Caco-2 (cell line): ENCODE results near the gene COL9A3. TPM values are rescaled to one million over a fixed set of nuclear protein-coding genes. Genes with fewer than 3 reads are reported as not detected.

Source experiments
- BruUV-seq: library from RNA; stranded (reverse); fragments of 400-500 nt; replicated peaks from 2 replicates; lab custom pipeline; 2021; lab: Mats Ljungman, UMichigan
- CTCF ChIA-PET: fragments of 300-600 bp; sonication (Branson Sonifier 250); formaldehyde crosslinking; loops from one replicate; lab custom pipeline; 2022; ENCODE audit warnings: antibody characterized with exemption; lab: Charles Lee
- POLR2A ChIA-PET: fragments of 300-600 bp; sonication (Branson Sonifier 250); formaldehyde crosslinking; loops from one replicate; lab custom pipeline; 2022; ENCODE audit warnings: antibody characterized with exemption; lab: Charles Lee
- DNase-seq, 2 experiments: peaks; one replicate each; pipeline versions ENCODE4 v3.0.0 to v3.0.0-alpha.2; 2020 to 2022
- H3K27me3 ChIP-seq: replicated peaks from 2 replicates; pipeline ENCODE4 v1.6.0; 2011; ENCODE audit warnings: low read length; ENCODE audit not compliant: control insufficient read depth, insufficient read depth
- H3K36me3 ChIP-seq: 2 replicates; pipeline ENCODE4 v1.5.1; 2011; ENCODE audit warnings: low read length; ENCODE audit not compliant: control insufficient read depth, insufficient read depth
- H3K4me1 ChIP-seq: fragments of 250-450 bp; sonication (Bioruptor Pico); 2 replicates; pipeline ENCODE4 v1.5.1; 2020; ENCODE audit warnings: mild to moderate bottlenecking
- H3K4me3 ChIP-seq: 2 replicates; pipeline ENCODE4 v1.5.1; 2011; ENCODE audit warnings: low read depth, mild to moderate bottlenecking, control low read depth, low read length
- H3K9me3 ChIP-seq: fragments of 250-450 bp; sonication (Bioruptor Pico); 2 replicates; pipeline ENCODE4 v1.5.1; 2020; ENCODE audit warnings: mild to moderate bottlenecking, moderate library complexity
- H3K27ac Mint-ChIP-seq: one replicate; pipeline ENCODE4 v1.8.0; 2022; ENCODE audit warnings: mixed read lengths; ENCODE audit not compliant: unreplicated experiment
- H3K27me3 Mint-ChIP-seq: one replicate; pipeline ENCODE4 v1.8.0; 2022; ENCODE audit warnings: mixed read lengths; ENCODE audit not compliant: insufficient read depth, unreplicated experiment
- H3K36me3 Mint-ChIP-seq: one replicate; pipeline ENCODE4 v1.8.0; 2022; ENCODE audit warnings: mild to moderate bottlenecking, mixed read lengths; ENCODE audit not compliant: insufficient read depth, unreplicated experiment
- H3K4me1 Mint-ChIP-seq: one replicate; pipeline ENCODE4 v1.8.0; 2022; ENCODE audit warnings: low read depth, mixed read lengths; ENCODE audit not compliant: unreplicated experiment
- H3K4me3 Mint-ChIP-seq: one replicate; pipeline ENCODE4 v1.8.0; 2022; ENCODE audit warnings: mild to moderate bottlenecking, moderate library complexity, mixed read lengths; ENCODE audit not compliant: unreplicated experiment
- H3K9me3 Mint-ChIP-seq: one replicate; pipeline ENCODE4 v1.8.0; 2022; ENCODE audit warnings: mixed read lengths; ENCODE audit not compliant: unreplicated experiment
- intact Hi-C: fragments of 100-400 bp; cut with micrococcal nuclease; formaldehyde crosslinking; loops from one replicate; pipeline ENCODE4 v1.10.0; 2022; ENCODE audit not compliant: unreplicated experiment
- total RNA-seq: library from RNA; stranded (reverse); gene quantifications from 2 replicates; pipeline ENCODE4 v1.2.3, GENCODE V29; 2022
- TF ChIP-seq, protein P1 (sequence below), 2 experiments: fragments of 200-600 bp in 1 of 2; IDR thresholded peaks; 1 replicate in 1 of 2; 2 replicates in 1 of 2; pipeline versions ENCODE4 v1.5.1 to v1.8.0; 2011 to 2022; ENCODE audit warnings: antibody characterized with exemption in 1 of 2, control low read depth in 1 of 2, inconsistent platforms in 1 of 2, low read depth in 1 of 2, low read length in 1 of 2, mild to moderate bottlenecking in 1 of 2, moderate library complexity in 1 of 2; ENCODE audit not compliant: insufficient read depth in 1 of 2, severe bottlenecking in 1 of 2, unreplicated experiment in 1 of 2

Gene COL9A3
- total RNA-seq, 1 experiment from 2014 or later = 6.4 TPM

DNA sequence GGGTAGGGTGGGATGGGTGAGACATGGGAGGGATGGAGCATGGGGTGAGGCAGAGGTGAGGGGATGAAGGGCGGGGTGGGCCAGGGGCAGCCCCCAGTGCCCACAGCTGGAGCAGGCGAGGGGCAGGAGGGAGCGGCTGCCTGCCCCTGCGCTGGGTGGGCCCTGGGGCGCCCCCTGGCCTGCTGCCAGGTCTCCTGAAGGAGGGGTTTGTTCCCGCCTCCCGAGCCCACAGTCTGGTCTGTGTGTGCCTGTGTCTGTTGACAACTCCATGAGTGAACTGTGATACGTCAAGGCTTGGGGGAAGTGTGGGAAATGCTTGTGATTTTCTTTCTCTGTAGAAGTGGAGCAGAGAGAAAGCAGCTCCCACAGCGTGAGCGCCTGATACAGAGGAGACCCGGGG, 31.5 kb upstream of the COL9A3 start:
- CTCF ChIA-PET = interaction anchor here (0.7 kb wide), 1 partner anchor 9 kb away, joined by 4 read pairs; no protein-coding TSS in a partner anchor
- H3K36me3 ChIP-seq = no peaks in the 10 kb centered on the region
- Mint-ChIP-seq H3K27ac (no peak overlapping the region), H3K4me3 (no peak overlapping the region), H3K36me3 (no peaks in the 10 kb centered on the region), H3K27me3 (no peaks in the 10 kb centered on the region), H3K4me1 (no peaks in the 10 kb centered on the region), H3K9me3 (no peaks in the 10 kb centered on the region)
- H3K4me3 ChIP-seq = no peak overlapping the region
- TF ChIP-seq, protein P1, sequence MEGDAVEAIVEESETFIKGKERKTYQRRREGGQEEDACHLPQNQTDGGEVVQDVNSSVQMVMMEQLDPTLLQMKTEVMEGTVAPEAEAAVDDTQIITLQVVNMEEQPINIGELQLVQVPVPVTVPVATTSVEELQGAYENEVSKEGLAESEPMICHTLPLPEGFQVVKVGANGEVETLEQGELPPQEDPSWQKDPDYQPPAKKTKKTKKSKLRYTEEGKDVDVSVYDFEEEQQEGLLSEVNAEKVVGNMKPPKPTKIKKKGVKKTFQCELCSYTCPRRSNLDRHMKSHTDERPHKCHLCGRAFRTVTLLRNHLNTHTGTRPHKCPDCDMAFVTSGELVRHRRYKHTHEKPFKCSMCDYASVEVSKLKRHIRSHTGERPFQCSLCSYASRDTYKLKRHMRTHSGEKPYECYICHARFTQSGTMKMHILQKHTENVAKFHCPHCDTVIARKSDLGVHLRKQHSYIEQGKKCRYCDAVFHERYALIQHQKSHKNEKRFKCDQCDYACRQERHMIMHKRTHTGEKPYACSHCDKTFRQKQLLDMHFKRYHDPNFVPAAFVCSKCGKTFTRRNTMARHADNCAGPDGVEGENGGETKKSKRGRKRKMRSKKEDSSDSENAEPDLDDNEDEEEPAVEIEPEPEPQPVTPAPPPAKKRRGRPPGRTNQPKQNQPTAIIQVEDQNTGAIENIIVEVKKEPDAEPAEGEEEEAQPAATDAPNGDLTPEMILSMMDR (IDR thresholded peaks at IDR 0.05; ENCODE audit: insufficient read depth in 1 of 2, low read depth in 1 of 2, low read length in 1 of 2, severe bottlenecking in 1 of 2, unreplicated experiment in 1 of 2) = no peak
- BruUV-seq = no TSS peak
- H3K27me3 ChIP-seq = no peaks in the 10 kb centered on the region
- H3K9me3 ChIP-seq = no peaks in the 10 kb centered on the region
- no peaks in the 10 kb centered on the region for H3K4me1 ChIP-seq
- no peak for DNase-seq
- intact Hi-C loops = no loop called here
- POLR2A ChIA-PET = no interaction called here

DNA sequence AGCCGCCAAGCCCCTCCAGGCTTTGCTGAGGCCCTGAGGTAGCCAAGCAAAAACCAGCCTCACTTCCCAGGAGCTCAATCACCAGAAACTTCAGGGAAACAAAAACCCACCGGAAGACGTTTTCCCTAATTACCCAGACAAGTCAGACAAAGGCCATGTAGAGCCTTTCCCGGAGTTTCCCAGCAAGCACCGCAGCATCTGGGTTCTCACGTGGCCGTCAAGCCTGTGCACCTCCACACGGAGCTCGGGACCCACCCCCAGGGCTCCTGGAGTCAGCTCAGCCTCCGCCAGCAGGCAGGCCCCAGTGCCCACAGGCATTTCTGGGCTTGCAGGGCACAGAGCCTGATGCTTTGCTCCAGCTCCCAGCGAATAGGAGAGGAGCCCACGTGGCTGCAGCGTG, 30.7 kb upstream of the COL9A3 start:
- no peaks in the 10 kb centered on the region for H3K9me3 Mint-ChIP-seq
- CTCF ChIA-PET = interaction anchor here (0.7 kb wide), 1 partner anchor 8 kb away, joined by 4 read pairs; no protein-coding TSS in a partner anchor
- H3K4me3 Mint-ChIP-seq = no peak overlapping the region
- BruUV-seq = no TSS peak
- Histone ChIP-seq H3K4me3 (no peak overlapping the region), H3K4me1 (no peaks in the 10 kb centered on the region), H3K27me3 (no peaks in the 10 kb centered on the region), H3K36me3 (no peaks in the 10 kb centered on the region), H3K9me3 (no peaks in the 10 kb centered on the region)
- intact Hi-C loops = no loop called here
- POLR2A ChIA-PET = no interaction called here
- no peaks in the 10 kb centered on the region for H3K36me3 Mint-ChIP-seq
- TF ChIP-seq, protein P1 (IDR thresholded peaks at IDR 0.05; ENCODE audit: insufficient read depth in 1 of 2, low read depth in 1 of 2, low read length in 1 of 2, severe bottlenecking in 1 of 2, unreplicated experiment in 1 of 2) = no peak
- no peak for DNase-seq
- H3K27ac Mint-ChIP-seq = no peak overlapping the region
- no peaks in the 10 kb centered on the region for H3K4me1 Mint-ChIP-seq
- no peaks in the 10 kb centered on the region for H3K27me3 Mint-ChIP-seq

DNA sequence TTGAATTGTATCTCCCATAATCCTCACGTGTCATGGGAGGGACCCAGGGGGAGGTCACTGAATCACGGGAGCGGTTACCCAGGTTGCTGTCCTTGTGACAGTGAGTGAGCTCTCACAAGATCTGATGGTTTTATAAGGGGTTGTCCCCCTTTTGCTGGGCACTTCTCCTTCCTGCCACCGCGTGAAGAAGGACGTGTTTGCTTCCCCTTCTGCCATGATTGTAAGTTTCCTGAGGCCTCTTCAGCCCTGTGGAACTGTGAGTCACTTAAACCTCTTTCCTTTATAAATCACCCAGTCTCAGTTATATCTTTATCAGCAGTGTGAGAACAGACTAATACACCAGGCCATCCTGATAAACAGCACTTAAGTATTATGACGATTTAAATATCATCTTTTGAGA, 29.5 kb upstream of the COL9A3 start:
- no peak for DNase-seq
- Histone ChIP-seq H3K4me1 (no peaks in the 10 kb centered on the region), H3K27me3 (no peaks in the 10 kb centered on the region), H3K4me3 (no peak overlapping the region), H3K36me3 (no peaks in the 10 kb centered on the region), H3K9me3 (no peaks in the 10 kb centered on the region)
- no peaks in the 10 kb centered on the region for H3K36me3 Mint-ChIP-seq
- TF ChIP-seq, protein P1 (IDR thresholded peaks at IDR 0.05; ENCODE audit: insufficient read depth in 1 of 2, low read depth in 1 of 2, low read length in 1 of 2, severe bottlenecking in 1 of 2, unreplicated experiment in 1 of 2) = no peak
- H3K27me3 Mint-ChIP-seq = no peaks in the 10 kb centered on the region
- ChIA-PET POLR2A (no interaction called here), CTCF (interaction anchor here (1.1 to 1.9 kb wide), 2 partner anchors 9 to 21 kb away, joined by 3 to 11 read pairs; partner anchors contain the start of gene MRGBP)
- H3K4me1 Mint-ChIP-seq = no peaks in the 10 kb centered on the region
- H3K4me3 Mint-ChIP-seq = no peak overlapping the region
- intact Hi-C loops = no loop called here
- H3K9me3 Mint-ChIP-seq = no peaks in the 10 kb centered on the region
- H3K27ac Mint-ChIP-seq = no peak overlapping the region
- BruUV-seq = no TSS peak
